ENCODE measurements around the gene RBM33. TPM values are rescaled to one million over a fixed set of nuclear protein-coding genes. Genes with fewer than 3 reads are reported as not detected.

Gene RBM33
- total RNA-seq, 1 experiment from 2014 or later, result 81.8 TPM

GRCh38 chr7:155763691-155764437 lies 119.4 kb downstream of the RBM33 start (continued):
- TF ChIP-seq ZNF423 (CRISPR knock-in tag; IDR thresholded peaks at IDR 0.05) (no peak), TEAD1 (CRISPR knock-in tag; IDR thresholded peaks at IDR 0.05) (no peak), MXD4 (CRISPR knock-in tag; IDR thresholded peaks at IDR 0.05; ENCODE audit: borderline replicate concordance) (no peak), FOXK1 (CRISPR knock-in tag; IDR thresholded peaks at IDR 0.05) (no peak), E2F4 (CRISPR knock-in tag; IDR thresholded peaks at IDR 0.05; ENCODE audit: borderline replicate concordance, low read depth) (no peak), SMAD3 (CRISPR knock-in tag; IDR thresholded peaks at IDR 0.05; ENCODE audit: borderline replicate concordance) (no peak), NR2C2 (CRISPR knock-in tag; IDR thresholded peaks at IDR 0.05) (no peak)
- TF ChIP-seq, protein P1, sequence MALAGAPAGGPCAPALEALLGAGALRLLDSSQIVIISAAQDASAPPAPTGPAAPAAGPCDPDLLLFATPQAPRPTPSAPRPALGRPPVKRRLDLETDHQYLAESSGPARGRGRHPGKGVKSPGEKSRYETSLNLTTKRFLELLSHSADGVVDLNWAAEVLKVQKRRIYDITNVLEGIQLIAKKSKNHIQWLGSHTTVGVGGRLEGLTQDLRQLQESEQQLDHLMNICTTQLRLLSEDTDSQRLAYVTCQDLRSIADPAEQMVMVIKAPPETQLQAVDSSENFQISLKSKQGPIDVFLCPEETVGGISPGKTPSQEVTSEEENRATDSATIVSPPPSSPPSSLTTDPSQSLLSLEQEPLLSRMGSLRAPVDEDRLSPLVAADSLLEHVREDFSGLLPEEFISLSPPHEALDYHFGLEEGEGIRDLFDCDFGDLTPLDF (CRISPR knock-in tag; IDR thresholded peaks at IDR 0.05), result no peak

- Mint-ChIP-seq H3K9me3 (no peaks in the 10 kb centered on the region), H3K27me3 (ENCODE audit: low read depth) (no peaks in the 10 kb centered on the region), H3K4me3 (no peak overlapping the region), H3K36me3 (peaks cover 43% of the 10 kb centered on the region), H3K27ac (peak overlapping the region; percentile 33; the same call in 1 of the 2 replicates), H3K4me1 (peaks cover 30% of the 10 kb centered on the region)
- ChIA-PET CTCF (interaction anchor here (1.0 kb wide), 1 partner anchor 165 kb away, joined by 6 read pairs; no protein-coding TSS in a partner anchor), POLR2A (no interaction called here)
- DNase-seq (ENCODE audit: low spot score) (no peak), ATAC-seq (no peak)
- TF ChIP-seq ZNF138 (CRISPR knock-in tag; conservative IDR thresholded peaks at IDR 0.05) (no peak), NR1H2 (CRISPR knock-in tag; IDR thresholded peaks at IDR 0.05) (no peak), SP1 (CRISPR knock-in tag; conservative IDR thresholded peaks at IDR 0.05) (no peak), ATF1 (CRISPR knock-in tag; IDR thresholded peaks at IDR 0.05) (no peak), ELF4 (CRISPR knock-in tag; IDR thresholded peaks at IDR 0.05; ENCODE audit: low read depth) (no peak), CTCF (IDR thresholded peaks at IDR 0.05) (no peak), ETV6 (CRISPR knock-in tag; IDR thresholded peaks at IDR 0.05) (no peak)
- TF ChIP-seq, protein P2, sequence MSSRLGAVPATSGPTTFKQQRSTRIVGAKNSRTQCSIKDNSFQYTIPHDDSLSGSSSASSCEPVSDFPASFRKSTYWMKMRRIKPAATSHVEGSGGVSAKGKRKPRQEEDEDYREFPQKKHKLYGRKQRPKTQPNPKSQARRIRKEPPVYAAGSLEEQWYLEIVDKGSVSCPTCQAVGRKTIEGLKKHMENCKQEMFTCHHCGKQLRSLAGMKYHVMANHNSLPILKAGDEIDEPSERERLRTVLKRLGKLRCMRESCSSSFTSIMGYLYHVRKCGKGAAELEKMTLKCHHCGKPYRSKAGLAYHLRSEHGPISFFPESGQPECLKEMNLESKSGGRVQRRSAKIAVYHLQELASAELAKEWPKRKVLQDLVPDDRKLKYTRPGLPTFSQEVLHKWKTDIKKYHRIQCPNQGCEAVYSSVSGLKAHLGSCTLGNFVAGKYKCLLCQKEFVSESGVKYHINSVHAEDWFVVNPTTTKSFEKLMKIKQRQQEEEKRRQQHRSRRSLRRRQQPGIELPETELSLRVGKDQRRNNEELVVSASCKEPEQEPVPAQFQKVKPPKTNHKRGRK (CRISPR knock-in tag; IDR thresholded peaks at IDR 0.05; ENCODE audit: borderline replicate concordance), result no peak
These were observed 120.0 kb downstream of the RBM33 start for GRCh38 chr7:155764438-155764793.

- ChIA-PET CTCF (no interaction called here), POLR2A (no interaction called here)
- DNase-seq (ENCODE audit: low spot score) (no peak), ATAC-seq (no peak)
- no peaks in the 10 kb centered on the region for H3K9me3 Mint-ChIP-seq
- no peak overlapping the region for H3K4me3 Mint-ChIP-seq
- peaks cover 40% of the 10 kb centered on the region for H3K36me3 Mint-ChIP-seq
- H3K27me3 Mint-ChIP-seq (ENCODE audit: low read depth), result no peaks in the 10 kb centered on the region
- H3K4me1 Mint-ChIP-seq, result peaks cover 26% of the 10 kb centered on the region
- H3K27ac Mint-ChIP-seq, result no peak overlapping the region
- TF ChIP-seq ESRRA (CRISPR knock-in tag; IDR thresholded peaks at IDR 0.05; ENCODE audit: borderline replicate concordance) (no peak), FOXJ3 (CRISPR knock-in tag; IDR thresholded peaks at IDR 0.05; ENCODE audit: borderline replicate concordance) (no peak), CREM (CRISPR knock-in tag; IDR thresholded peaks at IDR 0.05) (no peak), ZNF219 (CRISPR knock-in tag; IDR thresholded peaks at IDR 0.05; ENCODE audit: borderline replicate concordance) (no peak), JAZF1 (CRISPR knock-in tag; IDR thresholded peaks at IDR 0.05) (no peak), ZNF671 (CRISPR knock-in tag; IDR thresholded peaks at IDR 0.05) (no peak), CBFB (CRISPR knock-in tag; IDR thresholded peaks at IDR 0.05; ENCODE audit: low read depth) (no peak)
- TF ChIP-seq, protein P3, sequence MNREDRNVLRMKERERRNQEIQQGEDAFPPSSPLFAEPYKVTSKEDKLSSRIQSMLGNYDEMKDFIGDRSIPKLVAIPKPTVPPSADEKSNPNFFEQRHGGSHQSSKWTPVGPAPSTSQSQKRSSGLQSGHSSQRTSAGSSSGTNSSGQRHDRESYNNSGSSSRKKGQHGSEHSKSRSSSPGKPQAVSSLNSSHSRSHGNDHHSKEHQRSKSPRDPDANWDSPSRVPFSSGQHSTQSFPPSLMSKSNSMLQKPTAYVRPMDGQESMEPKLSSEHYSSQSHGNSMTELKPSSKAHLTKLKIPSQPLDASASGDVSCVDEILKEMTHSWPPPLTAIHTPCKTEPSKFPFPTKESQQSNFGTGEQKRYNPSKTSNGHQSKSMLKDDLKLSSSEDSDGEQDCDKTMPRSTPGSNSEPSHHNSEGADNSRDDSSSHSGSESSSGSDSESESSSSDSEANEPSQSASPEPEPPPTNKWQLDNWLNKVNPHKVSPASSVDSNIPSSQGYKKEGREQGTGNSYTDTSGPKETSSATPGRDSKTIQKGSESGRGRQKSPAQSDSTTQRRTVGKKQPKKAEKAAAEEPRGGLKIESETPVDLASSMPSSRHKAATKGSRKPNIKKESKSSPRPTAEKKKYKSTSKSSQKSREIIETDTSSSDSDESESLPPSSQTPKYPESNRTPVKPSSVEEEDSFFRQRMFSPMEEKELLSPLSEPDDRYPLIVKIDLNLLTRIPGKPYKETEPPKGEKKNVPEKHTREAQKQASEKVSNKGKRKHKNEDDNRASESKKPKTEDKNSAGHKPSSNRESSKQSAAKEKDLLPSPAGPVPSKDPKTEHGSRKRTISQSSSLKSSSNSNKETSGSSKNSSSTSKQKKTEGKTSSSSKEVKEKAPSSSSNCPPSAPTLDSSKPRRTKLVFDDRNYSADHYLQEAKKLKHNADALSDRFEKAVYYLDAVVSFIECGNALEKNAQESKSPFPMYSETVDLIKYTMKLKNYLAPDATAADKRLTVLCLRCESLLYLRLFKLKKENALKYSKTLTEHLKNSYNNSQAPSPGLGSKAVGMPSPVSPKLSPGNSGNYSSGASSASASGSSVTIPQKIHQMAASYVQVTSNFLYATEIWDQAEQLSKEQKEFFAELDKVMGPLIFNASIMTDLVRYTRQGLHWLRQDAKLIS (CRISPR knock-in tag; IDR thresholded peaks at IDR 0.05; ENCODE audit: borderline replicate concordance), result no peak
- TF ChIP-seq, protein P4, sequence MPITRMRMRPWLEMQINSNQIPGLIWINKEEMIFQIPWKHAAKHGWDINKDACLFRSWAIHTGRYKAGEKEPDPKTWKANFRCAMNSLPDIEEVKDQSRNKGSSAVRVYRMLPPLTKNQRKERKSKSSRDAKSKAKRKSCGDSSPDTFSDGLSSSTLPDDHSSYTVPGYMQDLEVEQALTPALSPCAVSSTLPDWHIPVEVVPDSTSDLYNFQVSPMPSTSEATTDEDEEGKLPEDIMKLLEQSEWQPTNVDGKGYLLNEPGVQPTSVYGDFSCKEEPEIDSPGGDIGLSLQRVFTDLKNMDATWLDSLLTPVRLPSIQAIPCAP (CRISPR knock-in tag; IDR thresholded peaks at IDR 0.05), result no peak
These were observed 121.0 kb downstream of the RBM33 start for GRCh38 chr7:155765458-155765857.

All from WTC11 (cell line).